Kidney tubule cell (primary cell): ENCODE measurements around the gene STX11.

ENCODE experiments used
- DNase-seq: peaks from one replicate; pipeline ENCODE4 v3.0.0-alpha.2; 2018; ENCODE audit warnings: low spot score

Gene STX11

DNA sequence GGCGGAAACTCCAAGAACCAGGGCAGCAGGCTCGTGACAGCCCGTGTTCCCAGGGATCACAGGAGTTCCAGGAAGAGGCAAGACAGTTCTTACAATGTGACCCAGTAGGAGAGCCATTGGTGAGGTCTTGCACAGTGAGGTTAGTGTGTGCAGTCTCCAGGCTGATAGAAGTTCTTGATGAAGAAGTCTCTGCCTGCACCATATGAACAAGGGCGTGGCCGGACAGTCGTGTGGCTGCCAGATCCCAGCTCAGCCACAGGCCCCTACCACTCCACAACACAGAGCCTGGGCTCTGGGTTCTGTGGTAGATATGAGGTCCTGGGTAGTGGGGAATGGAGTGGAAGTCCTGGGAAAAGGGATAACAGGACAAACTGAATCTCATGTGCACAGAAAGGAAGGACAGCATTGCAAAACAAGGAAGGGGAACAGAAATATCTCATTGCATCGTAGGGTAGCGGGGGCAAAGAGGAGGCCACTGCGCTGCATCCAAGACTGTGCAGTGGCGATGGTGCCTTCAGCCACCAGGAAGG lies 65.2 kb downstream of the STX11 start:
- DNase-seq, result peak; percentile 16

DNA sequence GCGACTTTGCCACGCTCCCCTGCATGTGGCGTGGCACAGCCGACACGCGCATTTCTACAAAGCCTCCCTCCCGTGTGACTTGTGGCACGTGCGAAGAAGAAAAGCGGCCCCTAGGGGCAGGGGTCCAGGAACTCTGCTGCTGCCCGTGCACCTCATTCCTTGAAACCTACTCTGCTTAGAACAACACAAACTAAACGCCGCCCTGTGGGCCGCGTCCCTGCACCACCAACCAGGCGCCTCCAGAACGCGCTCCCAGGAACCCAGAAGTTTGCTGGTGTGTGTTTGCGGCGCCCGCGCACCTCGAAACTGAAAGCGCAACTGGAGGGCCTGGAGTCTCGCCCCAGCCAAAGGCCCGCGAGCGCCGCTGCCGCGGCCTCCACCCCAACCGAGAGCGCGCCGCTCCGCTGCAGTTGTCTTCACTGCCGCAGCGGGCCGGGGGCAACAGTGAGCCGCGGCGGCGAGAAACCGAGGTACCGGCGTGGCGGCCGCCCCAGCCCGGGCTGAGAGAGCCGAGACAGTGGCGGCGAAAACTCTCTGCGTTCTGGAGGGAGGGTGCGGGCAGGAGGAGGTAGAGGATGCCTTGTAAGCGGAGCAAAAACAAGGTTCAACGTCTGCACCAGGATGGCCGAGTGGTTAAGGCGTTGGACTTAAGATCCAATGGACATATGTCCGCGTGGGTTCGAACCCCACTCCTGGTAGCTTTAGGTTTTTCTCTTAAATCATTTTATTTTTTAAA lies 65.8 kb downstream of the STX11 start:
- DNase-seq, result peak; percentile 95

DNA sequence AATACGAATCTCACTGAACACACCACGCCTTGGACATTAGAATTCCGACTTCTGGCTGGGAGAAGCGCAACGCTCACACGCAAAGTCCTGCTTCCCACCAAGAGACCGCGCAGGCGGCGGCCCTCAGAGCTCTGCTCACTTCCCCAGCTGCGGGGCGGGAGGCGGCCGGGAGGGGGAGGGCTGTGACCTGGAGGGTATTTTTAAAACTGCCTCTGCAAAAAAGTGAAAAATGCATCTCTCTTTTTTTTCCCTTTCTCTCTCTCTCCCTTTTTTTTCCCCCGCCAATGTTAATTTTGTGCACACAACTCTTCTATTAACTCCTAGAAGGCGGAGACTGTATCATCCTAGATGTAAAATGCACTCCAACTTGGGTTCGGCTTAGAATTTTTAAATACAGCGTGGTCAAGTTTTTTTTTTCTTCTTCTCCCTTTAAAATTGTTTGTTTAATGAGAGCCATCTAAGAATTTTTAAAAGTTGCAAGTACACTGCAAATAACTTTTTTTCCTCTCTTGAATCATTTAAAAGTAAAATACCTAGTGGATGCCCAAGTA lies 66.4 kb downstream of the STX11 start:
- DNase-seq, result no peak

DNA sequence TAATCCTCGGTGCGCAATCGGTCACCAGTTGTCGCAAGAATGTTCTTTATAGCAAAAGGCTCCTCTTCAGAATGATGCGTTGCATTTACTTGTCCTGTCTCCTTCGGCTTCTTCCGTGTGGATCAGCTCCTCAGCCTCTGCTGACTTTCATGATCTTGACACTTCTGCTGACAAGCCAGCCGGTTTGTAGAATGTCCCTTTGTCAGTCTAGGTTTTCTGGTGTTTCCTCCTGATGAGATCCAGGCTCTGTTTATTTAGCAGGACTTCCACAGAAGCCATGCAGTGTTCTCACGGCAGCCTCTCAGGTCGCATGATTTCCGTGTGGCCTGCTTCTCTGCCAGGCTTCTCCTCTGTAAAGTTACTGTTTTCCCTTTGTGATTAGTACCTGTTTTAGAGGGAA lies 66.9 kb downstream of the STX11 start:
- DNase-seq, result no peak

DNA sequence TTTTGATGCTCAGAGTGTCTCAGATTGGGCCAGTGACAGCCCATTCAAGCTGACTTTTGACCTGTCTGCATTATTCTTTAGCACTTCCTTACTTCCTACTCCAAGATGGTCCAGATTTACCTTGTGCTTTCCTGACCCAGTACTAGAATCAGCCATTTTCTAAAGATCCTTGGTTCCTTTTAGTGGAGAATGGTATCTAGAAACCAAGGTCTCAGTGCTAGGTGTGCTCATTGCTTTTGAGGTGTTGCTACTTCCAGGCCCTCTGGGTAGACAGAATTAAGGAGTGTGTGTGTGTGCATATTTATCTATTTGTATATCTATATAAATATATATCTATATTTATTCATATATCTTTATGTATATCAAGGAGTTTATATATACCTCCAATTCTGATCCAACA lies 67.5 kb downstream of the STX11 start:
- DNase-seq, result no peak

DNA sequence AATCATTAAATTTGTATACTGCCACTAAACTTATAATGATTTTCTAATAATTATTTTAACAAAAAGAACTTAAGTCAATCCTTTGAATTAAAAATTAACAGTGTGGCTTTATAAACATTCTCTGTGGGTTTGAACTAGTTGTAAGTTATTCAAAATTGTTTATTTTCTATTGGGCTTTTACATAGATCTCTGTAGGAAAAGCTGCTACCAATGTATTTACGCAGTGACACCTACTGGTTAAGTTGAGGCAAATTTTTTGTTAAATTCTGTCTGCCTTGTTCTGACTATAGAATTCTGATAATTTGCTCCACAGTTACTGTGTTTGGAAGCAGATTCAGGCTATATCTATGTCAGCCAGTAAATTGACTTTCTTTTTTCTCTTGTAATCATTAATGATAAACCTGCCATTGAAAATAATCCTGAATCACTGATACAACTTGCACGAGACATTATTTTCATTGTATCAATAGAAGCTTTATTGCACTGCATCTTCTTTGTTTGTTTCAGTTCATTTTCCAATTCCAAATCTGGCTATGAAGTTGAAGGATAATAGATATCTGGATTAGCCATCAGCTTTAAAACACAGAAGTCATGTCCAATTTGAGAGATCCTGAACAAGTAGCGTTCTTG lies 68.9 kb downstream of the STX11 start:
- peak; percentile 59 for DNase-seq

DNA sequence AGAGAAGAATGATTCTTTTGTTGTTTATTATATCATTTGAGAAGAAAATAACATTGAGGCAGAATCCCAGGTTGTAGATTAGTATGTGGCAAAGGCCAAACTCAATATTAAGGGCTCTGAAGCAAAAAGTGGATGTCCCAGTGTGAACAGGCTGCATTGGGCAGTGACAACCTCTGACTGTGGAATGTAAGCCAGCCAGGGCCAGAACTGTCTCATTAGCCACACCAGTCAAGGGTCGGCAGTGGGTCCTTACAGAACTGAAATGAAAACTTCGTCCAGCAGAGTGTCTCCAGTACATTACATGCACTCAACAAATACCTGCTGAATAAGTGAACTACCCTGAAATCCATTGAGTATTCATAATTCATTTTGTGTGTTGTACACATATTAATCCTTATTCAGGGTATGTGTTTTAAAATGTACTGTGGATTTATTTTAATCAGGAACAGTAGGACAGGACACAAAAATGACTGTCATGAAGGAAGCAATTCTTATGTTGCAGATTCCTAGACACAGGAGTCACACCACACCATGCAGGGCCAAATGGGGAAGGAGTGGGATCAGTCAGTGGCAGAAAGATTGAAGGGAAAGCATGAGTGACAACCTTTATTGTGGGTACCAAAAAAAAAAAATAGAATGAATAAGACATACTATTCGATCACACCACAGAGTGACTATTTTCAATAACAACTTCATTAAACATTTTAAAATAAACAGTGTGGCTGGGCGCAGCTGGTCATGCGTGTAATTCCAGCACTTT lies 69.9 kb downstream of the STX11 start:
- peak; percentile 57 for DNase-seq

DNA sequence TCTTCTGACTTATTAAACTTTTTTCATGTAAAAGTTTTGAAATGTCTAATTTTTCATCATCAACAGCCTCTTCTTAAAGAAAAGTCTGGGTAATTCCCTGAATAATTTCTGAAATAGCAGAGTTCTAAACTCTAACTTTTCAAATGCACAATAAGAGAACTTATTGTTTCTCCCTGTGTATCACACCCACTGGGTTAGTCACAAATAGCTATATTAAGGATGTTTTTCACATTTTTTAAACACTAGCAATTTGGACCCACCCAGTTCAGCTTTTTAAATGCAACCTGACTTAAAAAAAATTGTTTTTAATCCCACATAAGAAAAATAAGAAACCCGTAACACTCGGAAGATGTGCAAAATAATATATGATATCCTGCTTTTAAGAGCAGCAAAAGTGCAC lies 73.4 kb downstream of the STX11 start:
- no peak for DNase-seq

DNA sequence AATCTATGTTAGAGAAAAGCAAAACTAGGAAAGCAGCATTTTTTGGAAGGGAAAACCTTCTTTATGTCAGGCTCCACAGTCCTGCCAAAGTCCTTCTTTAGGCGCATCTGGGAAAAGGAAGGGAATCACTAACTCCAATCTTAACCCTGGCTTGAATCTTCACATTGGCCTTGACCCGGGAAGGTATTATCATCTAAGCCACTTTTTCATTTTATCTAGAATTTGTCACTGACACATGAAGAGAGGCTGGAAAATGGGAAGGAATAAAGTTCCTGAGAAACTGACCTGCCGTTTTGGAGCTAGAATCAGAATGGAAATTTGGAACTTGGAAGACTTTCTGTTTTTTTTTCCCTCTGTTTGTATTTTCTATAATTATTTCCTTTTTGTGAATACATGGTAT lies 81.4 kb downstream of the STX11 start:
- no peak for DNase-seq

DNA sequence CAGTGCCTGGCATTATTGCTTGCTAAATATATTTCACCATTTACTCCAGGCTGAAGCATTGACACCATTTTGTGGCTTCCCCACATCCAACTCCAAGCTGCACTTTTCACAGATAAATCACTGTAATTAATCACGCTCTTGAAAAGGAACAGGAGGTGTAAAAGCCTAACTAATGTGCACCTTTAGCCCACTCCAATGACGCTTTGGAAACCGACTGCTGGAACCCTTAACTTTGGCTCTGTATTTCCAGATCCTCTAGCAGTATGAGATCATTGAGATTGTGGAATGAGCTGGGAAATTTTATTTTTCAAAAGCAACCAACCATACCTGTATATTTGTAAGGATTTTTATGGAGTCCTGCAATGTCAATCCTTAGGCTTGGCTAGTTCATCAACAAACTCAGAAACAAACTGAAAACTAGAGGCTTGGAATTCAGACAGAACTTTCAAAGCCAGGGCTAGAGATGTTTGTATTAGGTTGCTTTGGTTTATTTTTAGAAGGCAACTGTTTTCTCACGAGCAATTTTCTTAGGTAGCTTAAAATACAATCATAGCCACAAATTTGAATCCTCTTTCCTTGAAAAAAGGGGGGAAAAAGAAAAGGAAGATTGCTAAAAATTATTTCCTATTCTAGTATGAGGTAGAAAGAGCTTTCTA lies 82.0 kb downstream of the STX11 start:
- DNase-seq, result no peak

DNA sequence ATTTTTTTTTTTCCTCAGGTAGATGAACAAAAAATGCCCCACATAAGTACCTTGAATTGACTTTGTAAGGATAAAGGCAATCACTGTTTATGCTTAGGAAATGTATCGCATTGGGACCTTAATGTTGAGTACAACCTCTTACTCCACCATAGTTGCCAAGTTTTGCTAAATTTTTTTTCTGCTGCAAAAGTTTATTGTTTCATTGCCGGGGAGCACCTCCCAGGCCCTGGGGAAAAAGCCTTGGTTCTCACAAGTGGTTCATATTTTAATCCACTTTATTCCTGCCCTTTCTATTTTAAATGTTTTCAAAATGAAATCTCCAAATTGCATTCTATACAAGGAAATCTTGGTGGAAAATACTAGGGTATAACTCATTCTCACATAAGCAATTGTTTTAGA lies 82.5 kb downstream of the STX11 start:
- no peak for DNase-seq

DNA sequence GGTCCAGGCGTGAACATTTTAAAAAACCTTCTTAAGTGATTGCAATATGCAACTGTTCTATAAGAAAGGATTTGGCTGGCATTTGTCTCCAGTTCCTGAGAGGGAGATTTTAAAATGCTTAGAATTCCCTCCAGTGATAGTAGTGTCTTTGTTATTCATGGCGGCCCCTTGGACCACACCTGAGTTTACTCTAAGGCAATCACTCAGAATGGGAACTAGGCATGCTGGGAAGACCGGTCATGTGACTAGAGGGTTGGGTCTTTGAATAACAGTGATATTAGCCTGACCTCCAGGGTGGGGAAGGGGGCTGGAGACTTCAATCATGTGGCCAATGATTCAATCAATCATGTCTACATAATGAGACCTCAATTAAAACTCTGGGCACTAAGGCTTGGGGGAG lies 84.1 kb downstream of the STX11 start:
- DNase-seq, result no peak

DNA sequence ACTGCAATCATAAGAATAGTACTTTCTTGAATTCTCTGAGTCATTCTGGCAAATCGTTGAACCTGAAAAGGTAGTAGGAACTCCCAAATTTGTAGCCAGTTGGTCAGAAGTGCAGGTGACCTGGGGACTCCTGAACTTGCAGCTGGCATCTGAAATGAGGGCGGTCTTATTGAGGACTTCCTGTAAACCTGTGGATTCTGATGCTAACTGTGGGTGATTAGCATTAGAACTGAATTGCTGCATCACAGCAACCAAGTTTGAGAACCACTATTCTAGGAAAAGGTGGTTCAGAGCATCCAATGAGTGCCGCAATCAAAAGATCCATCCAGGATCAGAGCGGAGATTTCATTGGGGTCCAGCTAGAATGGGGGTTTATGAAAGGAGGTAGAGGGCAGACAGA lies 84.6 kb downstream of the STX11 start:
- peak; percentile 11 for DNase-seq
